ENCODE data around the gene ZDHHC8.
"Not testable (repeated sequence)": the region's sequence is repeated elsewhere in the genome, so short reads cannot be mapped to it uniquely, and the experiment has no call there.

ZDHHC8 gene

DNA sequence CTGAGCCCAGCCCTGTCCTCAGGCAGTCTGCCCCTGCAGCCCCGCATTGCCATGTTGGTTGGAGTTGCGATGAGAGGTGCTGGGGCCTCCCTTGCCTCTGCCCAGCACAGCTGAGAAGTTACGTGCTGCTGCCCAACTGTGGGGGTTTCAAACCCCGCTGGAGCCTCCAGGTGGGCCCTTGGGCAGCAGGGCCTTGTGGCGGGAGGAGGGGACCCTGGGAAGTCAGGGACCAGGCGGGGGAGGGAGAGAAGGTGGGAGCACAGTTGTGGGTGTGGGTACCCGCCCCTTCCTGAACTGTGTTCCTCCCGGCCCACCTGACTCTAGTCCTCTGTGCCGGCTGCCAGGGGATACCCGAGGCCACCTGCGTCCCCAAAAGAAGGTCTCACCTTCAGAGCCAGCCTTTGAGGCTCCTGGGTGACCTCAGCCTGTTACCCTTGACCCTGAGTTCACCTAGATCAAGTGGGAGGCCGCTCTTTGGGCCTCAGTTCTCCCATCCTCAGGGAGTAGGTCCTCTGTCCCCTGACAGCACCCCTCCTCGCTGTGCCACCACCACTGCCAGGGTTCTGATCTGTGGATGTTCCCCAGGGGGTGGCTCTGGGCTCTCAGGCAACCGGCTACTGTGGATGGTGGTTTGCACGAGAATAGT is 26.9 kb downstream of the ZDHHC8 start:
- WGBS, 2 donors (ENCODE audit: extremely low coverage in 2 of 2, insufficient read length in 2 of 2, insufficient replicate concordance in 1 of 2), result no CpG with 5 or more reads among the region's 15 CpGs
- Histone ChIP-seq H2BK5ac (ENCODE audit: low read length) (peak overlapping the region; percentile 10), H3K9ac (ENCODE audit: low read depth, low read length, poor library complexity) (no peak overlapping the region)

DNA sequence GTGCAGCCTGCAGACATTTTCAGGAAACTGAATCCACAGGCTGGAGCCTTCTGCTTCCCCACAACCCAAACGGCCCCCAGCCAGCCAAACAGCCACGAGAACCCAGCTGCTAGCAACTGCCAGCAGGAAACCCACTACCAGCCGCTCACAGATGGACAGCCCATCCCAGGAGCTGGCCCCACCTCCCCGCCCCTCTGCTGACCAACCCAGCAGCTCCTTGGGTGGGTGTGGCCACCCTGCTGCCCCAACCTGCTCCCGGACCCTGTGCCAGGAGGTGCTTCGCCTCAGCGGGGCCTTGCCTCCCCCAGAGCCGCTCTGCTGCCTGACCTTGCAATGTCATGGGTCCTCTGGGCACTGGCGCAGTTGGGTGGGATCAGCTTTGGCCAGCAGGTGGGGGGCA is 27.5 kb downstream of the ZDHHC8 start:
- no peak for DNase-seq (ENCODE audit: low spot score)
- peak overlapping the region; percentile 84 for H2AK5ac ChIP-seq (ENCODE audit: low read depth, low read length)
- no peak overlapping the region for H3K14ac ChIP-seq (ENCODE audit: low read length)

More for the DNA sequence above, 26.9 kb downstream of the ZDHHC8 start:
- no peak overlapping the region for H2AFZ ChIP-seq (ENCODE audit: low read length)
- H3K79me1 ChIP-seq (ENCODE audit: low read depth, low read length), result no peaks in the 10 kb centered on the region
- DNase-seq (ENCODE audit: low spot score), result no peak
- peak overlapping the region; percentile 85 for H2BK15ac ChIP-seq (ENCODE audit: low read length)
- no peak overlapping the region for H2BK120ac ChIP-seq (ENCODE audit: low read depth, low read length)
- peak overlapping the region; percentile 83 for H3K18ac ChIP-seq (ENCODE audit: low read length)
- peak overlapping the region; percentile 80 for H3K23ac ChIP-seq (ENCODE audit: low read depth, low read length, poor library complexity)
- H4K91ac ChIP-seq (ENCODE audit: low read depth, low read length, poor library complexity), result no peak overlapping the region
- H3K4ac ChIP-seq (ENCODE audit: low read length), result no peak overlapping the region
- H3K36me3 ChIP-seq (replicated peaks in 1 of 2; ENCODE audit: control insufficient read depth in 2 of 2, insufficient read depth in 2 of 2, low read length in 2 of 2), result no peaks in the 10 kb centered on the region
- H3K14ac ChIP-seq (ENCODE audit: low read length), result peak overlapping the region; percentile 71
- H2BK12ac ChIP-seq (ENCODE audit: low read length), result no peak overlapping the region
- H3K27ac ChIP-seq (replicated peaks; ENCODE audit: low read length), result no peak overlapping the region
- no peak overlapping the region for H3K4me2 ChIP-seq (ENCODE audit: insufficient read depth, low read length, poor library complexity, severe bottlenecking)
- peaks cover 15 to 33% of the 10 kb centered on the region in 2 donors for H3K4me1 ChIP-seq (ENCODE audit: control insufficient read depth in 2 of 2, insufficient read depth in 1 of 2, low read depth in 1 of 2, low read length in 2 of 2)
- H2AK5ac ChIP-seq (ENCODE audit: low read depth, low read length), result peak overlapping the region; percentile 97
- H3K9me3 ChIP-seq (replicated peaks in 1 of 2; ENCODE audit: control insufficient read depth in 2 of 2, insufficient read depth in 1 of 2, low read depth in 1 of 2, low read length in 2 of 2), result peaks cover 0 to 2% of the 10 kb centered on the region in 2 donors
- no peaks in the 10 kb centered on the region for H3K27me3 ChIP-seq (ENCODE audit: control insufficient read depth in 3 of 3, insufficient read depth in 3 of 3, low read depth in 1 of 3, low read length in 3 of 3)
- no peak overlapping the region for H3K4me3 ChIP-seq (ENCODE audit: low read length in 2 of 2)
- no peak overlapping the region for H4K8ac ChIP-seq (ENCODE audit: low read depth, low read length)

DNA sequence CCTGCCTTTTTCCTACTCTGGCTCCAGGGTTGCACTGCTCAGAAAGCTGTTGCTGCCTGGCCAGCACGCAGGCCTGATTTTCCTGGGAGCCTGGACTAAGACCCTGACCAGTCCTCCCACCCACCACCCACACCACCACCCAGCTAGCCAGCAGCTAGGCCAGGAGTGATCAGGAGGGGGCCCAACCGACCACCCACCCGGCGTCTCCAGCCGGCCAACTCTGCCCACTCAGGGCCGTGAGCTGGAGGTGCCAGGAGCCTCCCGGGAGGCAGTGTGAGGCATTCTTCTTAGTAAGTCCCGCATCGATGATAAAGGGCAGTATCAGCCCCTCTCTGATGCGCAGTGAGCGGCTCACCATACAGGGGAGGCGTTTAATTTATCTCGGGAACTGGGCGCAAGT is 27.9 kb downstream of the ZDHHC8 start:
- Histone ChIP-seq H2AK5ac (ENCODE audit: low read depth, low read length) (peak overlapping the region; percentile 56), H3K23ac (ENCODE audit: low read depth, low read length, poor library complexity) (peak overlapping the region; percentile 80), H3K4me1 (ENCODE audit: control insufficient read depth in 2 of 2, insufficient read depth in 1 of 2, low read depth in 1 of 2, low read length in 2 of 2) (peaks cover 8 to 24% of the 10 kb centered on the region in 2 donors), H2BK5ac (ENCODE audit: low read length) (peak overlapping the region; percentile 10)
- H3K4me2 ChIP-seq (ENCODE audit: insufficient read depth, low read length, poor library complexity, severe bottlenecking); H4K8ac ChIP-seq (ENCODE audit: low read depth, low read length); H4K91ac ChIP-seq (ENCODE audit: low read depth, low read length, poor library complexity); DNase-seq (ENCODE audit: low spot score); H3K14ac ChIP-seq (ENCODE audit: low read length); H3K9me3 ChIP-seq (replicated peaks in 1 of 2; ENCODE audit: control insufficient read depth in 2 of 2, insufficient read depth in 1 of 2, low read depth in 1 of 2, low read length in 2 of 2); H2BK15ac ChIP-seq (ENCODE audit: low read length); H3K27me3 ChIP-seq (ENCODE audit: control insufficient read depth in 3 of 3, insufficient read depth in 3 of 3, low read depth in 1 of 3, low read length in 3 of 3); H3K4ac ChIP-seq (ENCODE audit: low read length); H3K27ac ChIP-seq (replicated peaks; ENCODE audit: low read length); H3K4me3 ChIP-seq (ENCODE audit: low read length in 2 of 2); H3K36me3 ChIP-seq (replicated peaks in 1 of 2; ENCODE audit: control insufficient read depth in 2 of 2, insufficient read depth in 2 of 2, low read length in 2 of 2); H3K18ac ChIP-seq (ENCODE audit: low read length); H3K9ac ChIP-seq (ENCODE audit: low read depth, low read length, poor library complexity); H3K79me1 ChIP-seq (ENCODE audit: low read depth, low read length); H2AFZ ChIP-seq (ENCODE audit: low read length); H2BK12ac ChIP-seq (ENCODE audit: low read length); H2BK120ac ChIP-seq (ENCODE audit: low read depth, low read length): not testable (repeated sequence)
- WGBS, 2 donors (ENCODE audit: extremely low coverage in 2 of 2, insufficient read length in 2 of 2, insufficient replicate concordance in 1 of 2), result no CpG with 5 or more reads among the region's 14 CpGs

More for the DNA sequence above, 27.5 kb downstream of the ZDHHC8 start:
- Histone ChIP-seq H3K23ac (ENCODE audit: low read depth, low read length, poor library complexity) (peak overlapping the region; percentile 80), H3K9me3 (replicated peaks in 1 of 2; ENCODE audit: control insufficient read depth in 2 of 2, insufficient read depth in 1 of 2, low read depth in 1 of 2, low read length in 2 of 2) (peaks cover 0 to 2% of the 10 kb centered on the region in 2 donors), H2BK12ac (ENCODE audit: low read length) (peak overlapping the region; percentile 73), H3K36me3 (replicated peaks in 1 of 2; ENCODE audit: control insufficient read depth in 2 of 2, insufficient read depth in 2 of 2, low read length in 2 of 2) (no peaks in the 10 kb centered on the region), H4K8ac (ENCODE audit: low read depth, low read length) (no peak overlapping the region), H2BK5ac (ENCODE audit: low read length) (peak overlapping the region; percentile 10), H2AFZ (ENCODE audit: low read length) (no peak overlapping the region), H3K18ac (ENCODE audit: low read length) (peak overlapping the region; percentile 71), H3K27ac (replicated peaks; ENCODE audit: low read length) (no peak overlapping the region), H3K4me2 (ENCODE audit: insufficient read depth, low read length, poor library complexity, severe bottlenecking) (no peak overlapping the region), H3K27me3 (ENCODE audit: control insufficient read depth in 3 of 3, insufficient read depth in 3 of 3, low read depth in 1 of 3, low read length in 3 of 3) (no peaks in the 10 kb centered on the region), H4K91ac (ENCODE audit: low read depth, low read length, poor library complexity) (no peak overlapping the region), H3K4me3 (ENCODE audit: low read length in 2 of 2) (no peak overlapping the region), H3K4ac (ENCODE audit: low read length) (no peak overlapping the region), H3K4me1 (ENCODE audit: control insufficient read depth in 2 of 2, insufficient read depth in 1 of 2, low read depth in 1 of 2, low read length in 2 of 2) (peaks cover 12 to 29% of the 10 kb centered on the region in 2 donors), H2BK15ac (ENCODE audit: low read length) (no peak overlapping the region), H2BK120ac (ENCODE audit: low read depth, low read length) (no peak overlapping the region), H3K9ac (ENCODE audit: low read depth, low read length, poor library complexity) (peak overlapping the region; percentile 44), H3K79me1 (ENCODE audit: low read depth, low read length) (no peaks in the 10 kb centered on the region)
- WGBS, 2 donors (ENCODE audit: extremely low coverage in 2 of 2, insufficient read length in 2 of 2, insufficient replicate concordance in 1 of 2), result no CpG with 5 or more reads among the region's 9 CpGs

DNA sequence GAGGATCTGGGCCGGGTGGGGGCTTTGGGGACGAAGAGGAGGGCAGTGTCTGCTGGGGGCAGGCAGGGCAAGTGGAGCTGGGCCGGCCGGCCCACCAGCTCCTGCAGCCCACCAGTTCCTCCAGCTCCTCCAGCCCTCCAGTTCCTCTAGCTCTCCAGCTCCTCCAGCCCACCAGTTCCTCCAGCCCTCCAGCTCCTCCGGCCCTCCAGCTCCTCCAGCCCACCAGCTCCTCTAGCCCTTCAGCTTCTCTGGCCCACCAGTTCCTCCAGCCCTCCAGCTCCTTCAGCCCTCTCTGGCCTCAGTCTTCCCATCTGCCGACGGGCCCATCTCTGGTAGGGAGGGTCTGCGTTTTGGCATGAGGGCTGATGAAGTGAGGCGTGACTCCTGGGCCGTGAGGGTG is 28.4 kb downstream of the ZDHHC8 start:
- Histone ChIP-seq H3K4ac (ENCODE audit: low read length) (no peak overlapping the region), H3K18ac (ENCODE audit: low read length) (no peak overlapping the region), H3K4me2 (ENCODE audit: insufficient read depth, low read length, poor library complexity, severe bottlenecking) (no peak overlapping the region), H3K79me1 (ENCODE audit: low read depth, low read length) (no peaks in the 10 kb centered on the region), H2BK120ac (ENCODE audit: low read depth, low read length) (no peak overlapping the region), H3K23ac (ENCODE audit: low read depth, low read length, poor library complexity) (no peak overlapping the region), H3K9ac (ENCODE audit: low read depth, low read length, poor library complexity) (no peak overlapping the region), H3K4me3 (ENCODE audit: low read length in 2 of 2) (no peak overlapping the region), H3K27me3 (ENCODE audit: control insufficient read depth in 3 of 3, insufficient read depth in 3 of 3, low read depth in 1 of 3, low read length in 3 of 3) (no peaks in the 10 kb centered on the region), H2BK5ac (ENCODE audit: low read length) (no peak overlapping the region), H2BK15ac (ENCODE audit: low read length) (no peak overlapping the region), H3K14ac (ENCODE audit: low read length) (no peak overlapping the region), H2AK5ac (ENCODE audit: low read depth, low read length) (no peak overlapping the region), H3K4me1 (ENCODE audit: control insufficient read depth in 2 of 2, insufficient read depth in 1 of 2, low read depth in 1 of 2, low read length in 2 of 2) (peaks cover 8 to 21% of the 10 kb centered on the region in 2 donors), H2AFZ (ENCODE audit: low read length) (no peak overlapping the region), H3K36me3 (replicated peaks in 1 of 2; ENCODE audit: control insufficient read depth in 2 of 2, insufficient read depth in 2 of 2, low read length in 2 of 2) (no peaks in the 10 kb centered on the region), H3K9me3 (replicated peaks in 1 of 2; ENCODE audit: control insufficient read depth in 2 of 2, insufficient read depth in 1 of 2, low read depth in 1 of 2, low read length in 2 of 2) (peaks cover 0 to 2% of the 10 kb centered on the region in 2 donors), H4K8ac (ENCODE audit: low read depth, low read length) (no peak overlapping the region), H4K91ac (ENCODE audit: low read depth, low read length, poor library complexity) (no peak overlapping the region), H2BK12ac (ENCODE audit: low read length) (no peak overlapping the region), H3K27ac (replicated peaks; ENCODE audit: low read length) (no peak overlapping the region)
- WGBS, 2 donors (ENCODE audit: extremely low coverage in 2 of 2, insufficient read length in 2 of 2, insufficient replicate concordance in 1 of 2), result no CpG with 5 or more reads among the region's 10 CpGs
- no peak for DNase-seq (ENCODE audit: low spot score)
